Stimulated activated naive CD8-positive, alpha-beta T cell treated with anti-CD3 and anti-CD28 coated beads, Interleukin-15, amount 100 ng/mL, for 72 hours (primary cell): ENCODE results near the gene MAMSTR.
"Not testable (repeated sequence)": the region's sequence is repeated elsewhere in the genome, so short reads cannot be mapped to it uniquely, and the experiment has no call there.

Experiments
- ATAC-seq: fragments of 150-1000 bp; cut with Tn5 transposase; 2 replicates; pipeline ENCODE4 v1.10.0; 2021; ENCODE audit warnings: mild to moderate bottlenecking, moderate library complexity
- DNase-seq, 2 donors: peaks; one replicate each; pipeline ENCODE4 v3.0.0; 2021 to 2022
- H3K27ac Mint-ChIP-seq, 2 donors: one replicate each; pipeline ENCODE4 v1.8.0; 2022; ENCODE audit warnings: mild to moderate bottlenecking in 2 of 2, mixed read lengths in 2 of 2, moderate library complexity in 2 of 2
- H3K27me3 Mint-ChIP-seq: one replicate; pipeline ENCODE4 v1.8.0; 2022; ENCODE audit warnings: mixed read lengths
- H3K4me1 Mint-ChIP-seq: one replicate; pipeline ENCODE4 v1.8.0; 2022; ENCODE audit warnings: mild to moderate bottlenecking, mixed read lengths
- H3K4me3 Mint-ChIP-seq, 2 donors: one replicate each; pipeline ENCODE4 v1.8.0; 2022; ENCODE audit warnings: mild to moderate bottlenecking in 2 of 2, mixed read lengths in 2 of 2, moderate library complexity in 1 of 2
- H3K9me3 Mint-ChIP-seq, 2 donors: one replicate each; pipeline ENCODE4 v1.8.0; 2022; ENCODE audit warnings: mixed read lengths in 2 of 2

Gene MAMSTR

DNA sequence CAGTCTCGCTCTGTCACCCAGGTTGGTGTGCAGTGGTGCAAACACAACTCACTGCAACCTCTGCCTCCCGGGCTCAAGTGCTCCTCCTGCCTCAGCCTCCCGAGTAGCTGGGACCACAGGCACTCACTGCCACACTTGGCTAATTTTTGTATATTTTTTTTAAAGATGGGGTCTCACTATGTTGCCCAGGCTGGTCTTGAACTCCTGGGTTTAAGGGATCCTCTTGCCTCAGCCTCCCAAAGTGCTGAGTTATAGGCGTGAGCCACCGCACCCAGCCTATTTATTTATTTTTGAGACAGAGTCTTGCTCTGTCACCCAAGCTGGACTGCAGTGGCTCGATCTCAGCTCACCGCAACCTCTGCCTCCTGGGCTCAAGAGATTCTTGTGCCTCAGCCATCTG lies 32.9 kb downstream of the MAMSTR start:
- not testable (repeated sequence) for DNase-seq, H3K27me3 Mint-ChIP-seq, H3K4me3 Mint-ChIP-seq, ATAC-seq, H3K9me3 Mint-ChIP-seq, H3K27ac Mint-ChIP-seq, H3K4me1 Mint-ChIP-seq

DNA sequence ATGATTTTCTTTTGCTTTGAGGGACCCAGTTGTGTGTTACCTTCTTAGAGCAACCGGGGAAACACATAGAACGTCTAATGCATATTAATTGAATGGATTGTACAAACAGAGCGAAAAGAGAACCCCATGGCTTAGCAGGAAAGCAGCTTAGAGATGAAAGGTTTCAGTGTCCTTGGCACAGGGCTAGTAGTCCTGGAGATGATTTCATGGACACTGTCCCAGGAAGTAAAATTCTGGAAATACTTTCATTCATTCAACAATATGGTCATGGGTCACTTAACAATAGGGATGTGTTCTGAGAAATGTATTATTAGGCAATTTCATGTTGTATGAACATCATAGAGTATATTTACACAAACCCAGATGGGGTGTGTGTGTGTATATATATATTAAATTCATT lies 33.4 kb downstream of the MAMSTR start:
- H3K27ac Mint-ChIP-seq = no peak overlapping the region
- no peak overlapping the region for H3K4me3 Mint-ChIP-seq
- DNase-seq (no peak), ATAC-seq (no peak)
- no peaks in the 10 kb centered on the region for H3K27me3 Mint-ChIP-seq
- H3K4me1 Mint-ChIP-seq = no peaks in the 10 kb centered on the region
- no peaks in the 10 kb centered on the region for H3K9me3 Mint-ChIP-seq

DNA sequence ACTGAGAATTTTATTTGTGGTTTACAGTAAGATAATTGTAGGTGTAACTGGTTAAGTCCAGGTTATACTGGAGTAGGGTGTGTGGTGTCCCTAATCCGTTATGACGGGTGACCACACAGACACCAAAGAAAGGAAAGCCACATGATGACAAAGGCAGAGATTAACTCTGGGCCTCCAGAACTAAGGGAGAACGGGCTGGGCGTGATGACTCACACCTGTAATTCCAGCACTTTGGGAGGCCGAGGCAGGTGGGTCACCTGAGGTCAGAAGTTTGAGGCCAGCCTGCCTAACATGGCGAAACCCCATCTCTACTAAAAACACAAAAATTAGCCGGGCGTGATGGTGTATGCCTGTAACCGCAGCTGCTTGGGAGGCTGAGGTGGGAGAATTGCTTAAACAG lies 33.9 kb downstream of the MAMSTR start:
- peak overlapping the region in 1 of 2 donors; percentile 85 for H3K27ac Mint-ChIP-seq

DNA sequence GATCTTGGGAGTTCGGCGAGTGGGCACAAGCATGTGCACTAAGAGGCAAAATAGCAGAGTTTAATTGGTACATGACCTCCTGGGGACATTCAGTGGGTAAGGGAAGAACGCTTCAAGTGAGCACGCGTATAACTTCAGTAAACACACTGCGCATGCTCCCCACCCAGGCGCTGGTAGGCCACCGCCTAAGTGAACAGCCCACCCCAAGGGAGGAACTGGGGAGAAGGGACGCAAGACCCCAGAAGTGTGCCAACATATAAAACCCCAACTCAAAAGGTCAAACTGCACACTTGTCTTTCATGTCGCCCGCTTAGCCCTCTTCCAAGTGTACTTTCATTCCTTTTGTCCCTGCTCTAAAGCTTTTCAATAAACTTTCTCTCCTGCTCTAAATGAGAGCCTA lies 36.2 kb downstream of the MAMSTR start:
- ATAC-seq = peak; percentile 50
- Mint-ChIP-seq H3K9me3 (no peaks in the 10 kb centered on the region), H3K4me3 (no peak overlapping the region), H3K27me3 (no peaks in the 10 kb centered on the region), H3K4me1 (no peaks in the 10 kb centered on the region), H3K27ac (no peak overlapping the region)
- no peak for DNase-seq

More for the DNA sequence above, 33.9 kb downstream of the MAMSTR start:
- ATAC-seq (no peak), DNase-seq (no peak)
- Mint-ChIP-seq H3K4me3 (no peak overlapping the region), H3K27me3 (no peaks in the 10 kb centered on the region), H3K4me1 (no peaks in the 10 kb centered on the region), H3K9me3 (no peaks in the 10 kb centered on the region)

DNA sequence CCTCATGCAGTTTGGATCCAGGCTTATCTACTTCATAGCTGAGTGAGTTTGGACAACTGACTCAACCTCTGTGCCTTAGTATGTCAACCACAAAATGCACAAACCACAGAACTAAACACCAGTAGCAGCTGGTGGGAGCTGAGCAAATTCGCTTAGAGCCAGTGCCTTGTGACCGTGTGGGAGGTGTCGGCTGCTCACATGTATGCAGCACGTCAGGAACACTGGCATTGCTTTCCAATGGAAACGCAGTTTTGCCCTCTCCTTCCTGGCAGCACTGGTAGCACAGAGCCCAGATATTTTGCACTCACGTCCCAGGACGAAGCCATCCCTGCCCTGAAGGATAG lies 38.4 kb downstream of the MAMSTR start:
- ATAC-seq (no peak), DNase-seq (no peak)

DNA sequence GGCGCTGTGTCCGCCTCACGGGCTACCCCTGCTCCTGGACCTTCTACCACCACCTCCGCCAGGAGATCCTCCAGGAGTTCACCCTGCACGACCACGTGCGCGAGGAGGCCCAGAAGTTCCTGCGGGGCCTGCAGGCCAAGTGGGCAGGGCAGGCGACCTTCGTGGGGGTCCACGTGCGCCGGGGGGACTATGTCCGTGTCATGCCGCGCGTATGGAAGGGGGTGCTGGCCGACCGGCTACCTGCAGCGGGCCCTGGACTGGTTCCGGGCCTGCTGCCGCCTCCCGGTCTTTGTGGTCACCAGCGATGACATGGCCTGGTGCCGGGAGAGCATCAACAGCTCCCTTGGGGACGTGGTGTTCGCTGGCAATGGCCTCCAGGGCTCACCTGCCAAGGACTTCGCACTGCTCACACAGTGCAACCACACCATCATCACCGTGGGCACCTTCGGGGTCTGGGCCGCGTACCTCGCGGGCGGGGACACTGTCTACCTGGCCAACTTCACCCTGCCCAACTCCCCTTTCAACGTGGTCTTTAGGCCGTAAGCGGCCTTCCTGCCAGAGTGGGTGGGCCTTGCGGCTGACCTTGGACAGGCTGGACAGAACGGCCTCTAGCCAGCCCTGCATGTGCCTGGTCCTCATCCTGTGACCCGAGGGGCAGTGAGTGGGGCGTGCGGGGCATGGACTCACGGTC lies 38.9 kb downstream of the MAMSTR start:
- H3K9me3 Mint-ChIP-seq = no peaks in the 10 kb centered on the region
- H3K4me1 Mint-ChIP-seq = peaks cover 2% of the 10 kb centered on the region
- ATAC-seq (no peak), DNase-seq (no peak)
- no peaks in the 10 kb centered on the region for H3K27me3 Mint-ChIP-seq
- H3K4me3 Mint-ChIP-seq = no peak overlapping the region
- H3K27ac Mint-ChIP-seq = no peak overlapping the region

More for the DNA sequence above, 38.4 kb downstream of the MAMSTR start:
- Mint-ChIP-seq H3K4me3 (no peak overlapping the region), H3K27ac (no peak overlapping the region), H3K27me3 (no peaks in the 10 kb centered on the region), H3K9me3 (no peaks in the 10 kb centered on the region), H3K4me1 (no peaks in the 10 kb centered on the region)

DNA sequence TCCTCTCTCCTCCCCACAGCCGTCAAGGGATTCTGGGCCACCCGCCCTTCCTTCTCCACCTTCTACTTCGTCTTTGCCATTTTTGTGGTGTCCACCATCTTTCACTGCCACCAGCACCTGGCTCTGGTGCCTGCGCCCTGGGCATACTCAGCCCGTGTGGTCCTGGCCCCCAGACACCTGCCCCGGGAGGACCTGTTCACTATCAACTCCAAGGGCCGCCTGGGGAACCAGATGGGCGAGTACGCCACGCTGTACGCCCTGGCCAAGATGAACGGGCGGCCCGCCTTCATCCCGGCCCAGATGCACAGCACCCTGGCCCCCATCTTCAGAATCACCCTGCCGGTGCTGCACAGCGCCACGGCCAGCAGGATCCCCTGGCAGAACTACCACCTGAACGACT lies 39.5 kb downstream of the MAMSTR start:
- not testable (repeated sequence) for H3K27ac Mint-ChIP-seq, H3K27me3 Mint-ChIP-seq, ATAC-seq

DNA sequence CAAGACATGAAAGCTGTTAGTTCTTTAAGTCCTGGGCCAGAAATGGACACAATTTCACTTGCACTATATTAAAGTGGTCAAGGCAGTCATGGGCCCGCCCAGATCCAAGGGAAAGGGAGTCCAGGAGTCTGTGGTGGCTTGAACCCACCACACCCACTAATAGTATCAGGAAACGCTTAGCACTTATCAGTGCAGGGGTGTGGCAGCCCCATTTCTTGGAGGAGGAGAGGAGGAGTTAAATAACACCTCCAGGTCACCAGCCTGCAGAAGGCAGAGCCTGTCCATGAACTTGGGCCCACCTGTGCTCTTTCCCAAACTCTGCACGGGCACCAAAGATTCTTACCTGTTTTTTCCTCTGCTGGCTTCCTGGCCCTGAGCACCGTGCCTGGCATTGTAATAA lies 41.3 kb downstream of the MAMSTR start:
- peaks cover 10% of the 10 kb centered on the region for H3K4me1 Mint-ChIP-seq
- DNase-seq = no peak
- no peak for ATAC-seq
- H3K4me3 Mint-ChIP-seq = no peak overlapping the region
- H3K27me3 Mint-ChIP-seq = no peaks in the 10 kb centered on the region
- no peaks in the 10 kb centered on the region for H3K9me3 Mint-ChIP-seq
- H3K27ac Mint-ChIP-seq = no peak overlapping the region

More for the DNA sequence above, 39.5 kb downstream of the MAMSTR start:
- not testable (repeated sequence) for H3K9me3 Mint-ChIP-seq, DNase-seq, H3K4me1 Mint-ChIP-seq, H3K4me3 Mint-ChIP-seq

DNA sequence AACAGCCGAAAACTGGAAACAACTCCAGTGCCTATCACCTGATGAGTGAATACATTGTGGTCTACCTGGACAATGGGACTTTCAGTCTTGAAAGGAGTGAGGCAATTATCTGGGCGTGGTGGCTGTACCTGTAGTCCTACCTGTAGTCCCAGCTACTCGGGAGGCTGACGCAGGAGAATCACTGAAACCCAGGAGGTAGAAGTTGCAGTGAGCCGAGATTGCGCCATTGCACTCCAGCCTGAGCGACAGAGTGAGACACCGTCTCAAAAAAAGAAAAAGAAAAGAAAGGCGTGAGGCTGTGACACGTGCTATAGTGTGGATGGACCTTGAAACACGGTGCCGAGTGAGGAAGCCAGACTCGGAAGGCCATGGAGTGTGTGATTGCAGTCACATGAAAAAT lies 42.6 kb downstream of the MAMSTR start:
- no peaks in the 10 kb centered on the region for H3K27me3 Mint-ChIP-seq
- peak overlapping the region in 1 of 2 donors; percentile 4 for H3K27ac Mint-ChIP-seq
- peaks cover 10% of the 10 kb centered on the region for H3K4me1 Mint-ChIP-seq
- ATAC-seq (no peak), DNase-seq (no peak)
- H3K9me3 Mint-ChIP-seq = no peaks in the 10 kb centered on the region
- H3K4me3 Mint-ChIP-seq = no peak overlapping the region

DNA sequence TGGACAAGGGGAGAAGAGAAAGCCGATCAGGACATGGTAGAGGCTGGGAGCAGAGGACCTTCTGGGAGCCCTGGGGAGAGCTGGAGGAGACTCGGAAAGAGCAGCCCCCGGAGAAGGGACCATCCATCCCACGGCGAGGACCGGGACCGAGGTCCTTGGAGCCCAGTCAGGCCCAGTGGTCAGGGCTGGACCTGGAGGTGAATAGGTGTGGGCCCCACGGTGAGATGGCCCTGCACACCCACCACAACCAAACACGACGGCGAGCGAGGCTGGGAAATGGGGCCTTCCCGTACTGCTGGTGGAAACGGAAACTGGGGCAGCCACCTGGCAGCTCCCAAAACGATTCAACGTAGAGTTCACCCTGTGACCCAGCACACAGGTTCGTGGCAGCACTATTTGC lies 43.0 kb downstream of the MAMSTR start:
- Mint-ChIP-seq H3K4me1 (peaks cover 10% of the 10 kb centered on the region), H3K4me3 (no peak overlapping the region)

DNA sequence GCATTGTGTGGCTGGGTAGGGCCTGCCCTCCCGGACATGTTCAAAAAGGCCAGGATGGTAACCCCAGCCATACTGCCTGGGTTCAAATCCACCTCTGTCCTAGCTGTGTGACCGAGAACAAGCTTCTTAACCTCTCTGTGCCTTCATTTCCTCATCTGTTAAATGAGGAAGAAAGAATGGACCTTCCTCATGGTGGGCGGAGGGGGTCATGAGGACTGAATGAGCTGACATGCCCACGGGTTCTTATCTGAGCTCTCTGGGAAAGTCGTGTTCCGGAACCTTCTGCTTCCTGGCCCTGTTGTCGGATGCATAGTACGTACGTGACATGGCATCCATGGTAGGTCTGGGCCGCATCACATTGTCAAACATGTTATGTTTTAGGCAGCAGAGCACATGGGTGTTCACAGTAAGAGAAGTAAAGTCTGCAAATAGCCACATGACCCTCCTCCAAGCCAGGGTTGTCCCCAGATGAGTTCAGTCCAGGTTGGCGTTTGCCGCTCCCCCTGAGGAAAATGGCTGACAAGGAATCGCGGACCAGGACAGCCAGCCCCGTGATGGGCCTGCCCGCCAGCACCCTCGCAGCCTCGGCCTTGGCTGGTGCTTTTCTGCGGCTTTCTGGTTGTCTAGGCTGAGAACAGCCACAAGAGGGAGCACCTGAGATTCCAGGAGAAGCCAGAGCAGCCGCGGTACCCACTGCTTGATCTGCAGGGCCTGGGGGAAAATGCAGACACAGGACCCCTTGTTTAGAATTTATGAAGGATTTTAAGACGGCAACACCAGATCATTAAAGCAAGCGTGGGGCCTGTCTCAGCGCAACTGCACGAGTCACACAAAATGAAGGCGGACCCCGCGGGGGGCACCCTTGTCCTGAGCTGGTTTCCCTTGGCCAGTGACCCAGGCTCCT lies 44.4 kb downstream of the MAMSTR start:
- DNase-seq (peak; percentile 75 to 79), ATAC-seq (peak; percentile 85)
- no peak overlapping the region for H3K4me3 Mint-ChIP-seq
- H3K27me3 Mint-ChIP-seq = no peaks in the 10 kb centered on the region
- H3K27ac Mint-ChIP-seq = no peak overlapping the region
- peaks cover 10% of the 10 kb centered on the region for H3K4me1 Mint-ChIP-seq
- H3K9me3 Mint-ChIP-seq = peaks cover 0 to under 1% of the 10 kb centered on the region in 2 donors

More for the DNA sequence above, 43.0 kb downstream of the MAMSTR start:
- no peak overlapping the region for H3K27ac Mint-ChIP-seq
- ATAC-seq = no peak
- no peaks in the 10 kb centered on the region for H3K9me3 Mint-ChIP-seq
- no peaks in the 10 kb centered on the region for H3K27me3 Mint-ChIP-seq
- no peak for DNase-seq

DNA sequence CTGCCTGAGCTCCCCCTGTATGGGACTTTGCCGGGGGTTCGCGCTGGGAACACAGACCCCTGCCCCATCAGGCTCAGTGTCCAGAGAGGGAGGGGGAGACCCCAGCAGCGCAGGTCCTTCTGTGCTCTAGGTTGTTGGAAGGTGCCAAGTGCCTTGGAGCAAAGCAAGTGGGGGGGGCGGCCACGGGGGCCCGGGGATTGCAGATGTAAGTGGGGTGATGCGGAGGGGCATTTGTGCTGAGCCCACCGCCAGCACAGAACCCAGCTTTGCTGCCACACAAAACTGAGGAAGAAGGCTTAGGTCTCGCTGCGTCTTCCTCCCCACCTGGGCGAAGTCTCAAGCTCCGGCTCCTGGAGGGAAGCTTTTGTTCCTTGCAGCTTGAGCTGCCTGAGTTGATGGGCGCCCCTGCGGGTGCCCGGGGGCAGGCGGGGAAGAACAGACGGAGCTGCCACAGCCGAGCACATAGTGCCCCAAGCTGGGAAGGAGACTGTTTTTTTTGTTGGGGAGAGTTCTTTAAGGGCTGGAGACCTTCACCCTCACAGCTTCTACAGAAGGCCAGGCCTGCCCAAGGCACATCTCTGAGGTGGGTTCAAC lies 45.2 kb downstream of the MAMSTR start:
- no peak overlapping the region for H3K27ac Mint-ChIP-seq

DNA sequence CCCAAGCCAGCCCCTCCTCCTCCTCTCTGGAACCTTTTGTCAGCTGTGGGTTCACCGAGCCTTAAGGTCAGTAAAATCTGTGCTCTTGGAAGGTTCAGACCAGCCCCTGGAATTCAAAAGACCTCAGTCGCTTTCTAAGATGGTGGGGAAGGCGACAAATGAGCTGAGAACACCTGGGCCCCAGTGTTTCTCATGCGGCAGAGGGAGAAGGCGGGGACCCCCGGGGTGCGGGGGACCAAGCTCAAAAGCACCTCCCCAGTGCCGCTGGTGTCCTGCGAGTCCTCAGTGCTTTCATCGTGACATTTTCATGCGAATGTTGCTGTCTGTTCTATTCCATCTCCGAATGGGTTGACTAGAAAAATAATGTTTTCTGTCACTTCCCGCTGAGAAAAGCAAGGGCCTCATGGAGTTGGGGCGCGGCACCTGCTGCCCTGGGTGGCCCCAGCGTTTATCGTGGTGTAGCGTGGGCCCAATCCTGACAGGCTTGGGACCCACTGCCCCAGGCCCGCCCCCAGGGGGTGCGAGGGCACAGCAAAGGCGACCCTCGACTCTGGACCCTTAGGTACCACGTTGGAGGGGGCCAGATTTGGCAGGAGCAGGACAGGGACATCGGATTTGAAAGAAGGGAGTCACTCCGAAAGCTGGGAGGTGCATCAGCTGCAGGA lies 46.0 kb downstream of the MAMSTR start:
- Mint-ChIP-seq H3K27ac (no peak overlapping the region), H3K27me3 (no peaks in the 10 kb centered on the region), H3K4me1 (peaks cover 10% of the 10 kb centered on the region), H3K4me3 (no peak overlapping the region), H3K9me3 (peaks cover 0 to 9% of the 10 kb centered on the region in 2 donors)
- ATAC-seq (no peak), DNase-seq (no peak)

More for the DNA sequence above, 45.2 kb downstream of the MAMSTR start:
- no peak for DNase-seq
- ATAC-seq = no peak
- Mint-ChIP-seq H3K27me3 (no peaks in the 10 kb centered on the region), H3K4me3 (no peak overlapping the region), H3K9me3 (peaks cover 0 to 9% of the 10 kb centered on the region in 2 donors), H3K4me1 (peaks cover 10% of the 10 kb centered on the region)

DNA sequence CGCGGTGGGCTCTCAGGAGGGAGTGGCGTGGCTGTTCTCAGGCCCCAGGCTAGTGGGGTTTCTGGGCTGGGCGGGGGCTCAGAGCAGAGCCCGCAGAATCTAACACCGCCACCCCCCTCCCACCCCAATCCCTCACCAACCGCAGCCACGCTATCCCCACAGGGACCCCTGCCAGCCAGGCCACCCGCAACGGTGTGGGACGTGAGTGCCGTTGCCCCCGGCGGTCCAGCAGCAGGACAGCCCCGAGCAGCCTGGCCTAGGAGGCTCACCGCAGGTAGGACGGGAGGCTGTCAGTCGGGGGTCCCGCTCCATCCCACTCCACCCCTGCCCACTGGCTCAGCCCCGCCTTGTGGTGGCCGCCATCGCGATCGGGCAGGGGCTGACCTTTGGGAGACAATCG lies 46.5 kb downstream of the MAMSTR start, which contains the start of gene NTN5:
TSS of gene NTN5 (minus strand) at position 24 of the 400 bp plus-strand sequence. CDS start 2,031 bp downstream, outside the sequence.
- Mint-ChIP-seq H3K27me3 (no peaks in the 10 kb centered on the region), H3K9me3 (peaks cover 0 to 9% of the 10 kb centered on the region in 2 donors), H3K4me3 (no peak within 1 kb of the TSS), H3K4me1 (peaks cover 10% of the 10 kb centered on the region), H3K27ac (no peak within 1 kb of the TSS)
- peak; percentile 15 for ATAC-seq
- no peak for DNase-seq

DNA sequence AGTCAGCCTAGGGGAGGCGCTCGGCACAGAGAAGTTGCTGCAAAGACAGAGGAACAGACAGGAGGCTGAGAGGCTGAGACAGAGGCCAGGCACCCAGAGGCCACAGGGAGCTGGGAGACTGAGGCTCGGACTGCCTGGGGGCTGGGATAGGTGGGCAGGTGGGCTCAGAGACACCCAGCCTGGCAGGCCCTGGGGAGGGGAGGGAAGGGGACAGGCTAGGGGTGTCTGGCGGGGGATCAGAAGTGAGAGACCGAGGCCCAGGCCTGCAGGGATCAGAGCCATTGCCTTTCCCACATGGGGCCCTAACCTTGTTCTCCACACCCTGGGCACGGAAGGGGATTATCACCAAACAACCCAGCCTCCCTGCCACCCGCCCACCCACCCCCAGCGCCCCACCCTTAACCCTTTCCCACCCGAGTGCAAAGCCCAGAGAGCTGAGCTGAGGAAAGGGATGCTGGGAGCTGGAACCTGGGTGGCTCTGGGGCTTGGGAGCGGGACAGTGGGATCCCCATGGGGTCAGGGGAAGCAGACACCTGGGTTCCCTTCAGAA lies 48.0 kb downstream of the MAMSTR start:
- DNase-seq (no peak), ATAC-seq (no peak)
- peaks cover 0 to 9% of the 10 kb centered on the region in 2 donors for H3K9me3 Mint-ChIP-seq
- no peak overlapping the region for H3K4me3 Mint-ChIP-seq
- H3K27ac Mint-ChIP-seq = no peak overlapping the region
- no peaks in the 10 kb centered on the region for H3K27me3 Mint-ChIP-seq
- H3K4me1 Mint-ChIP-seq = peaks cover 10% of the 10 kb centered on the region
